Measurements from ENCODE around the gene CACNG7. TPM values are rescaled to one million over a fixed set of nuclear protein-coding genes. Genes with fewer than 3 reads are reported as not detected.

The CACNG7 gene
- polyA plus RNA-seq, 3 donors, result not detected

DNA sequence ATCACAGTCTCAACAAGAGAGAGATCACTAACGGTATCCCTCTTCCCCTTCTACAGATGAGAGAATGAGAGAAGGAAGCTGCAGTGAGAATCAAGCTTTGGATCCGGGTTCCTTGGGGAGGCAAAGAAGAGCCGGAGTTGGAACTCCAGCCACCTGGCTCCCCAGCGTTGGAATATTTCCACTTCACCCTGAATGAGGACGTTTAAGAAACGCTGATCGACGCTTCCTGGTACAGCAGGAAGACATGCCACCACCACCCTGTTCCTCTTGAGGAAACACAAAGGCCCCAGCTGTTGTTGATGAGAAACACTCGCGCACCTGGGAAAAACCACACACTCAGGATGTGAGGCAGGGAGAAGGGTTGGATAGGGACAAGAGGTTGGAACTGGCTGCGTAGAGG lies 42.4 kb downstream of the CACNG7 start:
- Mint-ChIP-seq H3K27me3 (ENCODE audit: low read depth in 3 of 3) (peaks cover 29 to 54% (median 48%) of the 10 kb centered on the region in 3 donors), H3K4me3 (no peak overlapping the region), H3K4me1 (peaks cover 5% of the 10 kb centered on the region), H3K9me3 (peaks cover 0 to 7% (median 2%) of the 10 kb centered on the region in 7 donors), H3K27ac (no peak overlapping the region), H3K36me3 (no peaks in the 10 kb centered on the region)
- H3K27ac ChIP-seq (ENCODE audit: low read depth in 1 of 2, low read length in 2 of 2), result no peak overlapping the region
- H3K79me2 ChIP-seq (ENCODE audit: insufficient read depth, low read length), result no peaks in the 10 kb centered on the region
- intact Hi-C loops (cut with micrococcal nuclease), result no loop called here
- H3K36me3 ChIP-seq (replicated peaks in 1 of 2; ENCODE audit: control insufficient read depth in 1 of 2, insufficient read depth in 2 of 2, low read length in 2 of 2), result no peaks in the 10 kb centered on the region
- H3K27me3 ChIP-seq (ENCODE audit: control insufficient read depth in 2 of 2, insufficient read depth in 2 of 2, low read length in 2 of 2), result peaks cover 5 to 26% of the 10 kb centered on the region in 2 donors
- H3K9me3 ChIP-seq (replicated peaks in 1 of 2; ENCODE audit: control insufficient read depth in 1 of 2, insufficient read depth in 1 of 2, low read length in 2 of 2), result no peaks in the 10 kb centered on the region
- 10% methylated on average over 3 of the region's 11 CpGs for WGBS (ENCODE audit: insufficient coverage)
- no peaks in the 10 kb centered on the region for H4K20me1 ChIP-seq (ENCODE audit: insufficient read depth, low read length)
- TF ChIP-seq, protein P1, sequence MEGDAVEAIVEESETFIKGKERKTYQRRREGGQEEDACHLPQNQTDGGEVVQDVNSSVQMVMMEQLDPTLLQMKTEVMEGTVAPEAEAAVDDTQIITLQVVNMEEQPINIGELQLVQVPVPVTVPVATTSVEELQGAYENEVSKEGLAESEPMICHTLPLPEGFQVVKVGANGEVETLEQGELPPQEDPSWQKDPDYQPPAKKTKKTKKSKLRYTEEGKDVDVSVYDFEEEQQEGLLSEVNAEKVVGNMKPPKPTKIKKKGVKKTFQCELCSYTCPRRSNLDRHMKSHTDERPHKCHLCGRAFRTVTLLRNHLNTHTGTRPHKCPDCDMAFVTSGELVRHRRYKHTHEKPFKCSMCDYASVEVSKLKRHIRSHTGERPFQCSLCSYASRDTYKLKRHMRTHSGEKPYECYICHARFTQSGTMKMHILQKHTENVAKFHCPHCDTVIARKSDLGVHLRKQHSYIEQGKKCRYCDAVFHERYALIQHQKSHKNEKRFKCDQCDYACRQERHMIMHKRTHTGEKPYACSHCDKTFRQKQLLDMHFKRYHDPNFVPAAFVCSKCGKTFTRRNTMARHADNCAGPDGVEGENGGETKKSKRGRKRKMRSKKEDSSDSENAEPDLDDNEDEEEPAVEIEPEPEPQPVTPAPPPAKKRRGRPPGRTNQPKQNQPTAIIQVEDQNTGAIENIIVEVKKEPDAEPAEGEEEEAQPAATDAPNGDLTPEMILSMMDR (IDR thresholded peaks at IDR 0.05), result no peak
- H3K9ac ChIP-seq (ENCODE audit: insufficient read depth, low read length, poor library complexity, severe bottlenecking), result no peak overlapping the region
- no peak for DNase-seq
- no peaks in the 10 kb centered on the region for H3K4me1 ChIP-seq (ENCODE audit: control insufficient read depth in 1 of 2, insufficient read depth in 2 of 2, low read length in 2 of 2)
- H2AFZ ChIP-seq (ENCODE audit: insufficient read depth, low read depth, low read length, poor library complexity, severe bottlenecking), result no peak overlapping the region
- H3K4me3 ChIP-seq (replicated peaks in 1 of 3; ENCODE audit: low read depth in 2 of 3, low read length in 3 of 3), result no peak overlapping the region
- H3K4me2 ChIP-seq (replicated peaks; ENCODE audit: extremely low read depth, low read length, poor library complexity, severe bottlenecking), result no peak overlapping the region

DNA sequence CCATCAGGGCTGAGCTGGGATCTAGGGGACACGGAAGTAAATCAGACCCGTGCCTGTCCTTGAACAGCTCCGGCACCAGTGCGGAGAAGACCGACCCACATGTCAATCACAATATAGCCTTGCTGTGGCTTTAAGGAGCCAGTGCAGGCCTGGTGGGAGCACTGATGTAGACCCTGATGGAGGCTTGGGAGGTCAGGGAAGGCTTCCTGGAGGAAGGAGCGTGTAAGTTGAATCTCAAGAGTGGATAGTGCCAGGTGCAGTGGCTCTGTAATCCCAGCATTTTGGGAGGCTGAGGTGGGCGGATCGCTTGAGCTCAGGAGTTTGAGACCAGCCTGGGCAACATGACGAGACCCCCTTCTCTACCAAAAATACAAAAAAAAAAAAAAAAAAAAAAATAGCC lies 42.9 kb downstream of the CACNG7 start:
- no peaks in the 10 kb centered on the region for H4K20me1 ChIP-seq (ENCODE audit: insufficient read depth, low read length)
- H3K4me3 ChIP-seq (replicated peaks in 1 of 3; ENCODE audit: low read depth in 2 of 3, low read length in 3 of 3), result no peak overlapping the region
- H3K9ac ChIP-seq (ENCODE audit: insufficient read depth, low read length, poor library complexity, severe bottlenecking), result no peak overlapping the region
- no peaks in the 10 kb centered on the region for H3K36me3 ChIP-seq (replicated peaks in 1 of 2; ENCODE audit: control insufficient read depth in 1 of 2, insufficient read depth in 2 of 2, low read length in 2 of 2)
- no peak for DNase-seq
- H3K4me2 ChIP-seq (replicated peaks; ENCODE audit: extremely low read depth, low read length, poor library complexity, severe bottlenecking), result no peak overlapping the region
- H2AFZ ChIP-seq (ENCODE audit: insufficient read depth, low read depth, low read length, poor library complexity, severe bottlenecking), result no peak overlapping the region
- intact Hi-C loops (cut with micrococcal nuclease), result no loop called here
- no peaks in the 10 kb centered on the region for H3K4me1 ChIP-seq (ENCODE audit: control insufficient read depth in 1 of 2, insufficient read depth in 2 of 2, low read length in 2 of 2)
- Mint-ChIP-seq H3K27ac (no peak overlapping the region), H3K36me3 (no peaks in the 10 kb centered on the region), H3K4me3 (no peak overlapping the region), H3K4me1 (peaks cover 5% of the 10 kb centered on the region), H3K9me3 (peaks cover 0 to 7% (median 2%) of the 10 kb centered on the region in 7 donors), H3K27me3 (ENCODE audit: low read depth in 3 of 3) (peaks cover 33 to 58% (median 49%) of the 10 kb centered on the region in 3 donors)
- no peak overlapping the region for H3K27ac ChIP-seq (ENCODE audit: low read depth in 1 of 2, low read length in 2 of 2)
- no peaks in the 10 kb centered on the region for H3K9me3 ChIP-seq (replicated peaks in 1 of 2; ENCODE audit: control insufficient read depth in 1 of 2, insufficient read depth in 1 of 2, low read length in 2 of 2)
- no peaks in the 10 kb centered on the region for H3K79me2 ChIP-seq (ENCODE audit: insufficient read depth, low read length)
- H3K27me3 ChIP-seq (ENCODE audit: control insufficient read depth in 2 of 2, insufficient read depth in 2 of 2, low read length in 2 of 2), result peaks cover 8 to 31% of the 10 kb centered on the region in 2 donors
- TF ChIP-seq, protein P1 (IDR thresholded peaks at IDR 0.05), result no peak
- 100% methylated on average over 1 of the region's 9 CpGs for WGBS (ENCODE audit: insufficient coverage)

All from CD14-positive monocyte (primary cell).